ENCODE measurements around the gene EFHD1.

The EFHD1 gene, protein sequence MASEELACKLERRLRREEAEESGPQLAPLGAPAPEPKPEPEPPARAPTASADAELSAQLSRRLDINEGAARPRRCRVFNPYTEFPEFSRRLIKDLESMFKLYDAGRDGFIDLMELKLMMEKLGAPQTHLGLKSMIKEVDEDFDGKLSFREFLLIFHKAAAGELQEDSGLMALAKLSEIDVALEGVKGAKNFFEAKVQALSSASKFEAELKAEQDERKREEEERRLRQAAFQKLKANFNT

DNA sequence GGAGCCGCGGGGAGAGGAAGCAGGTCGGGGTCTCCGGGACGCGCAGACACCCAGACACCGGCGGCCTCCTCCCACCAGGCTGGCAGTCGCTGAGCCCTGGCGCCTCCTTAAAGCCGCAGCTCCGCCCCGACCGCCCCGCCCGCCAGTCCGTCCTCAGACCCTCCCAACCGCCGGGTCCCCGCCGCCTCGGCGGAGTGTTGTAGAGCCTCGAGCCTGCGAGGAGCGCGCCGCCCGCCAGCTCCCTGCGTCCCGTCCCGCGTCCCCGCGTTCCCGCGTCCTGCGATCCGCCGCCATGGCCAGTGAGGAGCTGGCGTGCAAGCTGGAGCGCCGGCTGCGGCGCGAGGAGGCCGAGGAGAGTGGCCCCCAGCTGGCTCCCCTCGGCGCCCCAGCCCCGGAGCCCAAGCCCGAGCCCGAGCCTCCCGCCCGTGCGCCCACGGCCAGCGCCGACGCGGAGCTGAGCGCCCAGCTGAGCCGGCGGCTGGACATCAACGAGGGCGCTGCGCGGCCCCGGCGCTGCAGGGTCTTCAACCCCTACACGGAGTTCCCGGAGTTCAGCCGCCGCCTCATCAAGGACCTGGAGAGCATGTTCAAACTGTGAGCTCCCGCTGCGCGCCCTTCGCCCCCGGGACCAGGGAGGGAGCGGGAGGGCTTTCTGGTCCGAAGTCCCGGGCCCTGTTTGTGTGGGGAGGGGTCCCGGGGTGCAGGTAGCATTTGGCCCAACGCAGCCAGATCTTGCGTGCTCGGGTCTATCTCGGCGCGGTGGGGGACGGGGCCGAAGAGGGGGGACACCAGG lies at the start of gene EFHD1:
TSS of gene EFHD1 (plus strand) at position 192 of the 793 bp plus-strand sequence. CDS start at position 293, 101 bp downstream.
- peak; percentile 69 to 81 for DNase-seq

DNA sequence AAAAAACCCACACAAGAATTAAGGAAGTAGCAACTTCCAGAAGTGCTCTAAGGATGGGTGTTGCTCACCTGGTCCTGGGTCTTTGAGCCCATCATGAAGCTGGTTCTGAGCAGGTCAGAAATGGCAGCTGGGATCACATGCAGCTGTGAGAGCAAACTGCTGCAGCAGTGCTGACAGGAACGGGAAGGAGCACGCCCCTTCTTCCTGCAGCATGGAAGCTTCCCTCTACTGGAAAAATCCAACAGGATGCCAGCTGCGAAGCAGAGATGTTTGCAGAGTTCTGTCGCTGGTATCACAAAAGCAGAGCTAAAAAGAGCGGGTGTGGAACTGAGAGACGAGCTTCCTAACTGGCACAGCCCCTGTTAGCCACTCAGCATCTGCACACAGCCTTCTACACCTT lies 49.2 kb upstream of the EFHD1 start:
- DNase-seq = peak in 1 of 2 experiments; percentile 40

DNA sequence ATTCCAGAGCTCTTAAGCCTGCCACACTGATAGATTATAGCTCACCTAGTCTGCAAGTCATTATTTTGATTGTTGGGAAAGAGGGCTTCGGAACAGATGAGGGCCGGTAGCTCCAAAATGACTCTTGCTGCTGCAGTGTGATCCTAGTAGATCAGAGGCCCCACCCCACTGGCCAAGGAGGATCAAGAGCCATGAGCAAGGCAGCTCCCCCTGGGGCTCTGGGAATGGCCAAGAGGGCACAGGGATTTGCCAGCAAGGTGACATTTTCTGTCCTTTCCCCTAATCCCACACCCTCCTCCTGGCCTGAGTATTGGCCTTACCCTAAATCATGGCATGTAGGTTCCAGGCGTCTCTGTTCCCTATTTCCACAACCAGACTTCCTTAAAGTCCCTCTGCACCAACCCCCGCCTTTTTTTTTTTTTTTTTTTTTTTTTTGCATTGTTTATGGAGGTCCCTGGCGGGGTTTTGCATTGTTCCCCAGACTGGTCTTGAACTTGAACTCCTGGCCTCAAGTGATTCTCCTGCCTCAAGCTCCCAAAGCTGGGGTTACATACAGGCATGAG lies 46.4 kb upstream of the EFHD1 start:
- DNase-seq = no peak

DNA sequence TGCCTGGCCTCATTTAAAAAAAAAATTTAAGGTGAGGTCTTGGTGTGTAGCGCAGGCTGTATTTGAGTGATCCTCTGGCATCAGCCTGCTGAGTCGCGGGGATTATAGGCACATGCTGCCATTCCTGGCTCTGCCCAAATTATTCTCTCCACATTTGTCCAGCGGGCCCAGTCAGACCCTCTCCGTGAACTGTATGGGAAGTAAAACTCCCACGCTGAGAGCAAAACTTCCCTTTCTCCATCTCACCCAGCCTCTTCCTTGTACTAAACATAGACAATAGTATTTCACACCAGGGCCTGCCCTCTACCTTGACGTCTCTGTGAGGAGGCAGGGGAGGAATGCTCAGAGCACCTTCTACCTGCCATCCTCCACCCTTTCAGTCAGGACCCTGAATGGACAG lies 45.9 kb upstream of the EFHD1 start:
- DNase-seq = no peak

DNA sequence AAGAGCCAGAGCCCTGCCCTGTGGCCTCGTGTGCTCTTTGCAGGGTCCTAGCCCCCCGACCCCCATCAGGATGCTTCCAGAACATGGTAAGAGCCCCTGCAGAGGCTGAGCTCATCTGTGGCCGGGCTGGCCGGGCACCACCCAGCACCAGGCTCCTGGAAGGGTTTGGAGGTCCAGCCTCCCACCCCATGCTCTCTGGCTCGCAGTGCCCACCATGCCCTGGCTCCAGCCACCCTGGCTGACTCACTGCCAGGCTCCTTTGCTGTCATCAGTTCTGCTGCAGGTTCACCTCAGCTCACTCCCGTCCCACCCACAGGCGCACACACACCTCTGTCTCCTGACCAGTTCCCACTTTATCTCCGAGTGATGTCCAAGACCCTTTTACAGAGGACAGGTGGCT lies 45.4 kb upstream of the EFHD1 start:
- no peak for DNase-seq

DNA sequence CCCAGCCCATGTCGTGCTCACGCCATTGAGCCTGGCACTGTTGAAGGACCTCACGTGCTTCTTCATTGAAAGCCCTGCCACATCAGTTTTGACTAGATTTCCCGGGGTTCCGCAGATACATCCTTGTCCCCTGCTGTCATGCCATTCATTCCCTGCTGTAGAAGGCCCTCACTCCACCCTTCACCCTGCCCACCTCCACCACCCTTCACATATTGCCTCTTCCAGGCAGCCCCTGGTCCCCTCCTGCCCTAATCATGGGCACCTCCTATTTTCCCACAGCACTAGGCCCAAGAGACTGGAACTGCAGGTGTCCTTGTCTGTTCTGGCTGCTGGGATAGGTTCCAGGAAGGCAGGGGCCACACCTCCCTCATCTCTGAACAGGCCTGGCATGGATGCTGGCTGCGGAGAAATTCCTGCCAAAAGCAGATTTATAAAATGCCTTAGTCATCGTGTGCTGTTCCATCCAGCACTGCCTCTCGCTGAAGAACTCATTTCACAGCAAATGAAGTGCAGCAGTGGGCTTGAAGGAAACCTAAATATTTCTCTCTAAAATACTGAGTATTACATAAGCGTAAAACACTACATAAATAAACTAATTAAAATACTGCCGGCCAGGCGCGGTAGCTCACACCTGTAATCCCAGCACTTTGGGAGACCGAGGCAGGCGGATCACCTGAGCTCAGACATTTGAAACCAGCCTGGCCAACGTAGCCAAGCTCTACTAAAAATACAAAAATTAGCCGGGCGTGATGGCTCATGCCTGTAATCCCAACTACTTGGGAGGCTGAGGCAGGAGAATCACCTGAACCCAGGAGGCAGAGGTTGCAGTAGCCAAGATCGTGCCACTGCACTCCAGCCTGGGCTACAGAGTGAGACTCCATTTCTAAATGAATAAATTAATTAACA lies 44.5 kb upstream of the EFHD1 start:
- DNase-seq = peak; percentile 34 to 51

DNA sequence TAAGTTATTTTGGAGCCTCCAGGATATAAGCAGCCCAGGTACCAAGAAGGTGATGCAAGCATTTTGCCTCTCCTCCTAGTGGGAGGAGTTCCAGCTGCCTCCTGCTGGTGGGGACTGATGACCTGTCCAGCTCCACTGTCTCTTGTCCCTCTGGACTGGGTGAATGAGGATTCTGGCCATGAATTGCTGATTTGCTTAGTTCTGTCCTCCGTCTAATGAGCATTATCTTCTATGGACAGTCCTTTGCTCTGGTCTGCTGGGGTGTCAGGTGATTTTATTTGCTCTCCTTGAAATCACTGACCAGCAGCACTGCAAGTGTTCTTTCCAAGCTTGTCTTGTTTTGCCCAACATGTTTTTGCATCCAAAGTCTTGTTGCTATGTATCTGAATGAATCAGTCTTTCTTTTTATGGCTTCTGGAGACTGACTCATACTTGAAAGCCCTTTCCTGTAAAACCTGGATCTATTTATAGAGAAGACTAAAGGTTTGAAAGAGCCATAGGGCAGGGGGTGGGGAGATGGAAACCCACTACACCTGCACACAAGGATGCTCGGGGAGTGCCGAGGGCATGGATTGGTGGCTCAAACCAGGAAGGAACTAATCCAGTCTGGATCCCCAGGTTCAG lies 40.5 kb upstream of the EFHD1 start:
- no peak for DNase-seq

DNA sequence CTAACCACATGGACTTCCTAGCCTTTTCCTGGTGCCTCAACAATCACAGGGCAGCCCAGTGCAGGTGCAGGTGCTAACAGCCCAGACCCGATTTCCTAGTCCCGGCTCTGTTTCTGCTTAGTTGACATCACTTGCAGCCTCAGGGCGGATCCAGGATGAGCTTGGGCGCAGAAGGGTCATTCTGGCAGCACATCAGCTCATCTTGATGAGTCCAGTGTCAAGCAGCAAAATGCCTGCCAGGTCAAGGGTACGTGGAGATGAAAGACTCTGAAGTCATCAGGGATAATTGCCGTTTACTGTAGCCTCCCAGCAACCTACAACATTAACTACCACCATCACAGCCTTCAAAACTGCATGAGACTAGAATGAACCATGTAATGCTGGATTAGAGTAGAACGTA lies 39.4 kb upstream of the EFHD1 start:
- DNase-seq = no peak

DNA sequence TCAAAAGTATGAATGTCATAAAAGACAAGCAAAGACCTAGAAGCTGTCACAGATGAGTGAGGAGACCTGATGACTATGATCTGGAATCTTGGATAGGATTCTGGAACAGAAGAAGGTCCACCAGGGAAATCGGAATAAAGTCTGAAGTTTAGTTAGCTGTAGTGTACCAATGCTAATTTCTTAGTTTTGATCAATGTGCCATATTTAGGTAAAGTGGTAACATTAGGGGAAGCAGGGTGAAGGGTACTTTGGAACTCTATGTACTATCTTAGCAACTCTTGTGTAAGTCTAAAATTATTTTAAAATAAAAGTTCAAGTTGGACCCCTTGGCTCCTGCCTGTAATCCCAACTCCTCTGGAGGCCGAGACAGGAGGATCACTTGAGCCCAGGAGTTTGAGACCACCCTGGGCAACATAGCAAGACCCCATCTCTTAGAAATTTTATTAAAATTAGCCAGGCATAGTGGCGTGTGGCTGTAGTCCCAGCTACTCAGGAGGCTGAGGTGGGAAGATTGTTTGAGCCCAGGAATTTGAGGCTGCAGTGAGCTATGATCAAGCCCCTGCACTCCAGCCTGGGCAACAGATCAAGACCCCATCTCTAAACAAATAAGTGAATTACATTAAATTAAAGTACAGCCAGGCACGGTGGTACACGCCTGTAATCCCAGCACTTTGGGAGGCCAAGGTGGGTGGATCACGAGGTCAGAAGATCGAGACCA lies 35.9 kb upstream of the EFHD1 start:
- DNase-seq = no peak

DNA sequence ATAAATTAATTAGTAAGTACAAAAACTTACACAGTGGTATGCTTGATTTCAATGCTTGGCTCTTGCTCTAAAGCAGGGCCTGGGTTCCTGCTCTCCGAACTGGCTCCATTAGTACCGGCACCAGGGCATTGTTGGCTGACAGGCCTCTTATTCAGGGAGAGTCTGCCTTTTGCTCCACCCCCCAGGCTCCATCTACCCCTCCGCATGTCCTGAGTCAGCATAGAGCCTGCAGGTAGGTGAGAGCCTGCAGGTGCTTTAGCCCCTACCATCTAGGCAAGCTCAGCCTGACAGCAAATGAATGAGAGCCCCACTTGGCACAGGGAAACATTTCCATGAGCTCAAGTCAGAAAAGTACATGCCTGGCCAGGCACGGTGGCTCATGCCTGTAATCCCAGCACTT lies 35.1 kb upstream of the EFHD1 start:
- no peak for DNase-seq

DNA sequence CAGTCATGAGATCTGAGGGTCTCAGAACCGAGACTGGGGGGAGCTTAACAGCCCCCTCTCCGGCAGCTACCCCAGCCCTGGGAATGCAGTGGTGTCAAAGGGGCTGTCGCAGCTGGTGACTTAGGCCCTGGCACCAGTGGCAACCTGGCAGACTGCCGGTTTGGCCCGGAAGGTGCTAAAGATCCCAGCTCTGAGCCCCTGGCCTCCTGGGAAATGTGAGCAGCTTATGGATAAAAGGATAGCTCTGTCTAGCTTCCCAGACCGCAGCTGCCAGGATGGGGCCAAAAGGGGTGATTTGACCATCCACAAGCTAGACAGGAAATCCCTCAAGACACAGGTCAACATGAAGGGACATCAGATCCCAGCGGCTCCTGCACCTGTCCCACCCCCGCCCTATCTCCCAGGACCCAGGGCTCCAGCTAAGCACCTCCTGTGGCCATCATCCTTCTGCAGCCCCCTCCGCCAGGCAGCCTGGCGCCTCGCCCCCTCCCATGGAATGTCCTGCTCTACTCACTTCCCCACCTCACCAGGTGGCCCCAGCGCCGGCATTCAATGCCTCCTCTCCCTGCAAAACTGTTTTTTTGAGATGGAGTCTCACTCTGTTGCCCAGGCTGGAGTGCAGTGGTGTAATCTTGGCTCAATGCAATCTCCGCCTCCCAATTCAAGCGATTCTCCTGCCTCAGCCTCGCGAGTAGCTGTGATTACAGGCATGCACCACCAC lies 33.2 kb upstream of the EFHD1 start:
- DNase-seq = no peak

DNA sequence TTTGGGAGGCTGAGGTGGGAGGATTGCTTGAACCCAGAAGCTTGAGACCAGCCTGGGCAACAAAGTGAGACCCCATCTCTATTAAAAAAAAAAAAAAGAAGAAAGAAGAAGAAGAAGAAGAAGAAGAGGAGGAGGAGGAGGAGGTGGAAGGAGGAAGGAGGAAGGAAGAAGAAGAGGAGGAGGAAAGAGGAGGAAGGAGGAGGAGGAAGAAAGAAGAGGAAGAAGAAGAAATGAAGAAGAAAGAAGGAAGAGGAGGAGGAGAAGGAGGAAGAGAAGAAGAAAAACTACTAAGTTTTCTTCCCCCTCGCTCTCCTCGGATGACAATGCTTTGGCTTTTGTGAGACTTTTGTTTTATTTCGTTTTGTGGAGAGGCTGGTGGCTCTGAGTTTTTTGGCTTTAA lies 30.1 kb upstream of the EFHD1 start:
- no peak for DNase-seq

DNA sequence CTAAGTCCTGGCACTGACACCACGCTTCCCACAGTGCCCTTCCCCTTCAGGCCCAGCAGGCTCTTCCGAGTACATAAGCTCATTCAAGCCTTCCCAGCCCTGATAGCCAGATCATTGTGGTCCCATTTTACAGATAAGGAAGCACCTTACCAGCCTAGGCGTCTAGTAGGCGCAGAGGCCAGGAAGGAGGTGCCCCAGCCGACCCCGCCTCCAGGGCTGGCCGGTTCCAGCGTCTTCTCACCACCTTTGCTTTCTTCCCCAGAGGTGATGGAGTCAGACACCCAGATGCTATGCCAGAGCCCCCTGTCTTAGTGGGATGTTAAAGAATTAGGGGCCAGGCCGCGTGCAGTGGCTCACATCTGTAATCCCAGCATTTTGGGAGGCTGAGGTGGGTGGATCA lies 28.9 kb upstream of the EFHD1 start:
- no peak for DNase-seq

DNA sequence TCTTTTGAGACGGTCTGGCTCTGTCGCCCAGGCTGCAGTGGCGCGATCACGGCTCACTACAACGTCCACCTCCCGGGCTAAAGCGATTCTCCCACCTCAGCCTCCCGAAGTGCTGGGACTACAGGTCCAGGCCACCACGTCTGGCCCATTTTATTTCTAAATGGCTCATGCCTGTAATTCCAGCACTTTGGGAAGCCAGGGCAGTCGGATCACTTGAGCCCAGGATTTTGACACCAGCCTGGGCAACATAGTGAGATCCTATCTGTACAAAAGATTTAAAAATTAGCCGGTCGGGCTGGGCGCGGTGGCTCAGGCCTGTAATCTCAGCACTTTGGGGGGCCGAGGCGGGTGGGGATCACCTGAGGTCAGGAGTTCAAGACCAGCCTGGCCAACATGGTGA lies 26.4 kb upstream of the EFHD1 start:
- DNase-seq = no peak

DNA sequence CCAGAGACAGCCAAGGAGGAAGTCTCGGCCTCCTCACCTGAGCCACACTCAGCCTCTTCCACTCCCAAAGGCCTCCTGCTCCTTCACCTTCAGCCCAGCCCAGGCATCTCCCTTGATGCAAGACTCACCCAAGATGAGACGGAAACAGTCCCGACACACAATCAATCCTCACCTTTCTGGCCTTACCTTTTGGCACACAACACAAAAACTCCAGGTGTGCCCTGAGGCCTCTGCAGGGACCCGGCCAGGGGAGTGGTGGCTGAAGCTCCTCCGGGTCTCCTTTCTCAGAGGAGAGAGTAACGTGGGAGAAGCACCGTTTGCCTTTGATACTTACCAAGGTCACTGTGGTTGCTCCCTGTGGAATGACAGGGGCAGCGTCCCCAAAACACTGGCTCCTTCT lies 23.8 kb upstream of the EFHD1 start:
- DNase-seq = no peak

DNA sequence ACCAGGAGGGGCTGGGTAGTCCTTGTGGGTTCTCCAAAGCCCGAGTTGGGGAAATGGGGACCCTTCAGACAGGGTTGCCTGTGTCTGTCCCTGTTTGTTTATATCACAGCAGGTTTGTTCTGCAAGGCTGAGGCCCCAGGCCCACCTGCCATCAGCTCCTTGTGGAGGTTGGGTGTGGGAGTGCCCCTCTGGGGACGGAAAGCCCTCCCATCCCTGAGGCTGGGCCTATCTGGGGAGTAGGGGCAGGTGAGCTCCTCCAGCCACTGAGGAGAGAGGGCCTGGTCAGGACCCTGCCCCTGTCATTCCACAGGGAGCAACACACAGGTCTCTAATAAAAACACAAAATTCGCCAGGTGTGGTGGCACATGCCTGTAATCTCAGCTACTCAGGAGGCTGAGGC lies 23.3 kb upstream of the EFHD1 start:
- DNase-seq = no peak

DNA sequence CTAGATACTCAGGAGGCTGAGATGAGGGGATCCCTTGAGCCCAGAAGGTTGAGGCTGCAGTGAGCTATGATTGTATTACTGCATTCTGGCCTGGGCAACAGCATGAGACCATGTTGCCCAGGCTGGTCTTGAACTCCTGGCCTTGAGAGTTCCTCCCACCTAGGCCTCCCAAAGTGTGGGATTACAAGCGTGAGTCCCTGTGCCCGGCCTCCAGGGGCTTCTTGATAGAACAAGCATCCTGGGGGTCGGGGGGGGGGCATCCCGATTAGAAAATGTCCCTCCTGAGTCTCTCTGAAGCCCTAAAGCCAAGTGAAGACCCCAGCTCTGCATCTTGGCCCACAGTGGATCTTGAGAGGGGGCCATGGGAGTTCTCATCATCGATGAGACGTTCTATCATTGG lies 22.3 kb upstream of the EFHD1 start:
- no peak for DNase-seq

DNA sequence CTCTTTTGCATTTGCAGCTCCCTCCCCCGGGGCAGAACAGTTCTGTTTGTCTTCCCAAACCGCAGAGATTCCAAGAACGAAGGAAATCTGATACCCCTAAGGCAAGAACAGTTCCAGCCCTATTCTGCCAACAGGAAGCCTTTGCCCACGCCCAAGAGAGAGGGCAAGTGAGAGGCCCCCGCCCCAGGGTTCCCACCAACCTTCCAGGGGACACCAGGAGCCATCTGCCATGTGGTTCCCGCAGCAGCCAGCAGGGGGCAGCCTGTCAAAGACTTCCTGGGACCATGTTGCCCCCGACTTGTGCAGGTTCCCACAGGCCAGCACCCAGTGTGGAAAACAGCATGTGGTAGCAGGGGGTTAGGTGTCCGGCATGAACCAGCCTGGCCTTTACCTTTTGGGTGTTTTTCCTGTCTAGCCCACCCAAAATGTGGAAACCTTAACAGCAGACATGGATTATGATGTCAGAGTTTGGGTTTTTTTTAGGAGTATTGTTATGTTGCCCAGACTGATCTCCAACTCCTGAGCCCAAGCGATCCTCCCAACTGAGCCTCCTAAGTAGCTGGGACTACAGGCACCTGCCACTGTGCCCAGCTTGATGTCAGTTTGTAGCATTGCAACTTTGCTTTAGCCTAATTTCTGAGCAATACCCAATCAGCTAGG lies 21.7 kb upstream of the EFHD1 start:
- DNase-seq = peak; percentile 45 to 49

DNA sequence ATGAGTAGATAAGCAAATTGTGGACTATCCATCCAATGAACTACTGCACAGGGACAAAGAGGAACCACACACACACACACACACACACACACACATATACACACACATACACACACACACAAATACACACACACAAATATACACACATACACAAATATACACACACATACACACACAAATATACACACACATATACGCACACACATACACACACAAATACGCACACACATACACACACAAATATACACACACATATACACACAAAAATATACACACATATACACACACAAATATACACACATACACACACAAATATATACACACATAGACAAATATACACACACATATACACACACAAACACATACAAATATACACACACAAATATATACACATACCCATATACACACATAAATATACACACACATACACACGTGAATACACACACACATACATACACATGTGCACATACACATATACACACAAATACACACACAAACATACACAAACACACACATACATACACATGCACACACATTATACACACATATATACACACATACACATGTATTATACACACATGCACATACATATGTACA lies 19.8 kb upstream of the EFHD1 start:
- no peak for DNase-seq

DNA sequence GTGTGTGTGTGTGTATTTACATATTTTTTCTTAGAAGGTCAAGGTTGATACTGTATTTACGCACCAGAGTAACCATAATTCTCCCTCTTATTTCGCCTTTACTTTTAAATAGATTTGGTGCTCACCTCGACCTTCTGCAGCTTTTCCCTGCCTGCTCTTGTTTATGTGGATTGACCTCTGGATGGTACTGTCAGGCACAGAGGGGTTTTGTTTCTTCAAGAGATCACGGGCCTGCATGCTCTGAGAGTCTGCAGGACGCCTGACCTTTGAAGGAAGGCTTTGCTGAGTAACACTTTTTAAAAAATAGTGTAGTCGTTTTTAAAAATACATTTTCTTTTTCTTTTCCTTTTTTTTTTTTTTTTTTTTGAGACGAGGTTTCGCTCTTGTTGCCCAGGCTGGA lies 18.1 kb upstream of the EFHD1 start:
- no peak for DNase-seq
